ENCODE results near the gene MND1.

DNA sequence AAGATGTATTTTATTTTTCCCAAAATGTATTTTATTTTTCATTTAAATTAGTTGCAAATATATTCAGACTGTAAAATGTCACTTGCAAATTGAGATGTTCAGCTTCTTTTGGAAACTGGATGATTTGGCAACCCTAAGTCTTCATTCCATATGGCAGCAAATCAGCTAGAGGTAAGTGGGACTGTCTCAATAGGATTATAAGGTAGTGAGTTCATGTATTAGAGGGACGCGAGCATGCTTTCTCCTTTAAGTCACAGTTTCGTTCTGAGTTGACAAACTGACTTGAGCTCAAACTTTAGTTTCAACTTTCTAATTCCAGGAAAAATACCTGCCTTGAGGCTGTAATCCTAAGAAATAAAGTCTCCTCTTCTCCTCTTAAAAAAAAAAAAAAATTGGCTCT, 77.5 kb downstream of the MND1 start:
- TF ChIP-seq, protein P1, sequence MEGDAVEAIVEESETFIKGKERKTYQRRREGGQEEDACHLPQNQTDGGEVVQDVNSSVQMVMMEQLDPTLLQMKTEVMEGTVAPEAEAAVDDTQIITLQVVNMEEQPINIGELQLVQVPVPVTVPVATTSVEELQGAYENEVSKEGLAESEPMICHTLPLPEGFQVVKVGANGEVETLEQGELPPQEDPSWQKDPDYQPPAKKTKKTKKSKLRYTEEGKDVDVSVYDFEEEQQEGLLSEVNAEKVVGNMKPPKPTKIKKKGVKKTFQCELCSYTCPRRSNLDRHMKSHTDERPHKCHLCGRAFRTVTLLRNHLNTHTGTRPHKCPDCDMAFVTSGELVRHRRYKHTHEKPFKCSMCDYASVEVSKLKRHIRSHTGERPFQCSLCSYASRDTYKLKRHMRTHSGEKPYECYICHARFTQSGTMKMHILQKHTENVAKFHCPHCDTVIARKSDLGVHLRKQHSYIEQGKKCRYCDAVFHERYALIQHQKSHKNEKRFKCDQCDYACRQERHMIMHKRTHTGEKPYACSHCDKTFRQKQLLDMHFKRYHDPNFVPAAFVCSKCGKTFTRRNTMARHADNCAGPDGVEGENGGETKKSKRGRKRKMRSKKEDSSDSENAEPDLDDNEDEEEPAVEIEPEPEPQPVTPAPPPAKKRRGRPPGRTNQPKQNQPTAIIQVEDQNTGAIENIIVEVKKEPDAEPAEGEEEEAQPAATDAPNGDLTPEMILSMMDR (conservative IDR thresholded peaks at IDR 0.05; ENCODE audit: low read length), result no peak
- TF ChIP-seq EZH2phosphoT487 (IDR thresholded peaks at IDR 0.05; ENCODE audit: borderline replicate concordance), result no peak
